Ascending aorta (tissue), 2 donors: ENCODE data around the gene PFN3. TPM values are rescaled to one million over a fixed set of nuclear protein-coding genes. Genes with fewer than 3 reads are reported as not detected.

Source experiments
- DNase-seq, 2 donors: peaks; one replicate each; pipeline ENCODE4 v3.0.0-alpha.2; 2019; ENCODE audit warnings: low spot score in 2 of 2
- H3K27ac ChIP-seq, 2 donors: fragments of 200-600 bp; sonication (generic); one replicate each; pipeline ENCODE4 v1.5.1; 2016 to 2017; ENCODE audit warnings: mild to moderate bottlenecking in 1 of 2
- H3K27me3 ChIP-seq: fragments of 200-600 bp; sonication (generic); one replicate; pipeline ENCODE4 v1.5.1; 2017
- H3K36me3 ChIP-seq, 2 donors: fragments of 200-600 bp; sonication (generic); one replicate each; pipeline ENCODE4 v1.5.1; 2016
- H3K4me1 ChIP-seq, 2 donors: fragments of 200-600 bp; sonication (generic); one replicate each; pipeline ENCODE4 v1.5.1; 2016 to 2017; ENCODE audit warnings: mild to moderate bottlenecking in 1 of 2
- H3K4me3 ChIP-seq, 2 donors: fragments of 200-600 bp; sonication (generic); one replicate each; pipeline ENCODE4 v1.5.1; 2016 to 2017; ENCODE audit warnings: mild to moderate bottlenecking in 1 of 2
- H3K9me3 ChIP-seq, 2 donors: fragments of 200-600 bp; sonication (generic); one replicate each; pipeline ENCODE4 v1.5.1; 2016
- CTCF ChIP-seq, 3 experiments: fragments of 200-600 bp in 2 of 3; fragments of 450-650 bp in 1 of 3; sonication (generic) in 2 of 3; IDR thresholded peaks; one replicate each; pipeline ENCODE4 v1.5.1; 2016 to 2019; ENCODE audit warnings: antibody characterized with exemption in 3 of 3, mild to moderate bottlenecking in 1 of 3, moderate library complexity in 1 of 3
- intact Hi-C: fragments of 100-400 bp; cut with DNase I; formaldehyde crosslinking; loops from one replicate; pipeline ENCODE4 v1.15.1; 2023
- total RNA-seq: library from RNA; depleted of rRNA; stranded (reverse); fragments of >200 nt; gene quantifications from one replicate; pipeline ENCODE4 v1.1.0, GENCODE V29; 2016

PFN3 gene
- total RNA-seq, 1 donor from 2014 or later = not detected

GRCh38 chr5:177405312-177405711 is 4.9 kb upstream of the PFN3 start:
- intact Hi-C loops = no loop called here
- H3K4me3 ChIP-seq = no peak overlapping the region
- H3K36me3 ChIP-seq = no peaks in the 10 kb centered on the region
- H3K27ac ChIP-seq = no peak overlapping the region
- H3K9me3 ChIP-seq = no peaks in the 10 kb centered on the region
- no peak for DNase-seq
- H3K4me1 ChIP-seq = peaks cover 17 to 21% of the 10 kb centered on the region in 2 donors
- H3K27me3 ChIP-seq = peaks cover 32% of the 10 kb centered on the region
- TF ChIP-seq CTCF (IDR thresholded peaks at IDR 0.05) = no peak

GRCh38 chr5:177404641-177405179 is 4.2 kb upstream of the PFN3 start:
- TF ChIP-seq CTCF (IDR thresholded peaks at IDR 0.05) = no peak
- intact Hi-C loops = loop anchor here (1.0 kb wide), 3 partner anchors 22 to 97 kb away; partner anchors contain the start of gene GRK6
- Histone ChIP-seq H3K9me3 (no peaks in the 10 kb centered on the region), H3K4me1 (peaks cover 17 to 24% of the 10 kb centered on the region in 2 donors), H3K27ac (no peak overlapping the region), H3K27me3 (peaks cover 38% of the 10 kb centered on the region), H3K36me3 (no peaks in the 10 kb centered on the region), H3K4me3 (peak overlapping the region; percentile 52 to 85)
- DNase-seq = no peak

GRCh38 chr5:177403792-177404640 is 3.6 kb upstream of the PFN3 start:
- H3K27ac ChIP-seq = no peak overlapping the region
- H3K4me3 ChIP-seq = peak overlapping the region; percentile 52 to 85
- no peaks in the 10 kb centered on the region for H3K9me3 ChIP-seq
- TF ChIP-seq CTCF (IDR thresholded peaks at IDR 0.05) = peak; percentile 75 to 87 (median 79)
- H3K36me3 ChIP-seq = no peaks in the 10 kb centered on the region
- intact Hi-C loops = loop anchor here (1.0 kb wide), 3 partner anchors 22 to 97 kb away; partner anchors contain the start of gene GRK6
- H3K27me3 ChIP-seq = peaks cover 41% of the 10 kb centered on the region
- peaks cover 17 to 24% of the 10 kb centered on the region in 2 donors for H3K4me1 ChIP-seq
- peak in 1 of 2 donors; percentile 89 for DNase-seq

- Histone ChIP-seq H3K27me3 (peaks cover 41% of the 10 kb centered on the region), H3K4me1 (peaks cover 17 to 24% of the 10 kb centered on the region in 2 donors), H3K9me3 (no peaks in the 10 kb centered on the region), H3K36me3 (no peaks in the 10 kb centered on the region), H3K27ac (no peak overlapping the region), H3K4me3 (peak overlapping the region; percentile 52 to 85)
- TF ChIP-seq CTCF (IDR thresholded peaks at IDR 0.05) = no peak
- no peak for DNase-seq
- intact Hi-C loops = no loop called here
Measured at GRCh38 chr5:177403102-177403791, 2.8 kb upstream of the PFN3 start.

- intact Hi-C loops = no loop called here
- no peak for DNase-seq
- H3K27ac ChIP-seq = no peak overlapping the region
- H3K27me3 ChIP-seq = peaks cover 41% of the 10 kb centered on the region
- peak overlapping the region; percentile 52 to 85 for H3K4me3 ChIP-seq
- H3K9me3 ChIP-seq = no peaks in the 10 kb centered on the region
- H3K36me3 ChIP-seq = no peaks in the 10 kb centered on the region
- H3K4me1 ChIP-seq = peaks cover 17 to 24% of the 10 kb centered on the region in 2 donors
- peak in 1 of 3 experiments; percentile 36 for TF ChIP-seq CTCF (IDR thresholded peaks at IDR 0.05)
Measured at GRCh38 chr5:177402271-177403043, 2.0 kb upstream of the PFN3 start.
